B cell (primary cell): ENCODE measurements around the gene RSL1D1. TPM values are rescaled to one million over a fixed set of nuclear protein-coding genes. Genes with fewer than 3 reads are reported as not detected.
"Not testable (repeated sequence)": the region's sequence is repeated elsewhere in the genome, so short reads cannot be mapped to it uniquely, and the experiment has no call there.

Source experiments
- ATAC-seq: fragments of 200-7000 bp; cut with Tn5 transposase; one replicate; pipeline ENCODE4 v1.10.0; 2021; ENCODE audit warnings: low read depth, mild to moderate bottlenecking, moderate number of reproducible peaks, moderate library complexity
- CTCF ChIA-PET: fragments of 350-600 bp; sonication (Branson Sonifier 250); formaldehyde crosslinking; loops from one replicate; lab custom pipeline; 2021; ENCODE audit warnings: antibody characterized with exemption, inconsistent platforms; lab: Charles Lee
- POLR2A ChIA-PET: fragments of 350-600 bp; sonication (Branson Sonifier 250); formaldehyde crosslinking; loops from one replicate; lab custom pipeline; 2021; ENCODE audit warnings: antibody characterized with exemption; lab: Charles Lee
- DNase-seq: peaks from one replicate; pipeline ENCODE4 v3.0.0; 2013
- H2AFZ ChIP-seq: 2 replicates; pipeline ENCODE4 v1.6.1; 2012; ENCODE audit warnings: mild to moderate bottlenecking, low read depth, low read length; ENCODE audit not compliant: insufficient read depth, poor library complexity, severe bottlenecking
- H3K27ac ChIP-seq, 2 donors: 1 replicate in 1 of 2; 2 replicates in 1 of 2; pipeline ENCODE4 v1.5.1; 2012 to 2013; ENCODE audit warnings: low read length in 2 of 2, mild to moderate bottlenecking in 2 of 2, moderate library complexity in 1 of 2
- H3K27me3 ChIP-seq, 4 experiments: fragments of 200-600 bp in 1 of 4; sonication (generic) in 1 of 4; replicated peaks in 1 of 4; 1 replicate in 2 of 4; 2 replicates in 2 of 4; pipeline versions ENCODE4 v1.6.1 to v1.7.0; 2013 to 2016; ENCODE audit warnings: low read length in 3 of 4, mild to moderate bottlenecking in 2 of 4, mixed read lengths in 1 of 4, moderate library complexity in 1 of 4; ENCODE audit not compliant: insufficient read depth in 4 of 4, control insufficient read depth in 3 of 4; ENCODE audit errors: control extremely low read depth in 1 of 4
- H3K36me3 ChIP-seq, 2 experiments: replicated peaks in 1 of 2; 1 replicate in 1 of 2; 2 replicates in 1 of 2; pipeline versions ENCODE4 v1.6.1 to v1.7.1; 2013; ENCODE audit warnings: low read length in 1 of 2; ENCODE audit not compliant: insufficient read depth in 2 of 2, control insufficient read depth in 1 of 2; ENCODE audit errors: control extremely low read depth in 1 of 2, extremely low read depth in 1 of 2
- H3K4me1 ChIP-seq, 2 donors: fragments of 200-600 bp in 1 of 2; sonication (generic) in 1 of 2; 1 replicate in 1 of 2; 2 replicates in 1 of 2; pipeline versions ENCODE4 v1.5.1 to v1.6.1; 2013 to 2017; ENCODE audit warnings: low read length in 2 of 2; ENCODE audit not compliant: control insufficient read depth in 2 of 2, insufficient read depth in 2 of 2
- H3K4me2 ChIP-seq: replicated peaks from 2 replicates; pipeline ENCODE3; 2012; ENCODE audit warnings: mild to moderate bottlenecking, low read depth, low read length; ENCODE audit not compliant: poor library complexity, severe bottlenecking
- H3K4me3 ChIP-seq, 5 experiments: fragments of 200-600 bp in 1 of 5; sonication (generic) in 1 of 5; 1 replicate in 3 of 5; 2 replicates in 2 of 5; pipeline versions ENCODE4 v1.5.1 to v1.7.0; 2011 to 2016; ENCODE audit warnings: low read length in 4 of 5, mild to moderate bottlenecking in 4 of 5, low read depth in 2 of 5, control low read depth in 1 of 5, moderate library complexity in 1 of 5; ENCODE audit not compliant: insufficient read depth in 1 of 5; ENCODE audit errors: control extremely low read depth in 1 of 5, extremely low read depth in 1 of 5
- H3K79me2 ChIP-seq: fragments of 200-600 bp; sonication (generic); one replicate; pipeline ENCODE4 v1.6.0; 2016; ENCODE audit warnings: low read length; ENCODE audit not compliant: control insufficient read depth, insufficient read depth
- H3K9ac ChIP-seq: fragments of 200-600 bp; sonication (generic); 2 replicates; pipeline ENCODE4 v1.6.1; 2017; ENCODE audit warnings: mild to moderate bottlenecking, low read length, moderate library complexity
- H3K9me3 ChIP-seq, 3 donors: one replicate each; pipeline versions ENCODE4 v1.6.1 to v1.7.1; 2013; ENCODE audit warnings: low read length in 2 of 3; ENCODE audit not compliant: control insufficient read depth in 2 of 3, insufficient read depth in 1 of 3; ENCODE audit errors: control extremely low read depth in 1 of 3
- H4K20me1 ChIP-seq: 2 replicates; pipeline ENCODE4 v1.6.0; 2012; ENCODE audit warnings: mild to moderate bottlenecking, low read length; ENCODE audit not compliant: insufficient read depth, control insufficient read depth, poor library complexity, severe bottlenecking
- H3K27ac Mint-ChIP-seq: one replicate; pipeline ENCODE4 v1.8.0; 2021; ENCODE audit warnings: mixed read lengths
- H3K27me3 Mint-ChIP-seq: one replicate; pipeline ENCODE4 v1.8.0; 2021; ENCODE audit warnings: mixed read lengths
- H3K4me1 Mint-ChIP-seq: one replicate; pipeline ENCODE4 v1.8.0; 2021; ENCODE audit warnings: mixed read lengths
- H3K4me3 Mint-ChIP-seq: one replicate; pipeline ENCODE4 v1.8.0; 2021; ENCODE audit warnings: mixed read lengths
- H3K9me3 Mint-ChIP-seq: one replicate; pipeline ENCODE4 v1.8.0; 2022; ENCODE audit warnings: mixed read lengths; ENCODE audit not compliant: insufficient read depth
- CTCF ChIP-seq: fragments of 200-600 bp; IDR thresholded peaks from one replicate; pipeline ENCODE4 v1.8.0; 2022; ENCODE audit warnings: antibody characterized with exemption, mild to moderate bottlenecking
- EZH2 ChIP-seq: IDR thresholded peaks from 2 replicates; pipeline ENCODE4 v1.6.1; 2012; ENCODE audit warnings: borderline replicate concordance, low read depth, mild to moderate bottlenecking, moderate library complexity, low read length; ENCODE audit not compliant: insufficient read depth, poor library complexity, severe bottlenecking
- WGBS: methylation state at CpG from one replicate; pipeline ENCODE4 v1.1.5; 2013; ENCODE audit warnings: missing lambda C conversion rate; ENCODE audit not compliant: insufficient coverage; 5-methylcytosine and 5-hydroxymethylcytosine counted together
- intact Hi-C: fragments of 100-400 bp; cut with micrococcal nuclease; formaldehyde crosslinking; loops from one replicate; pipeline ENCODE4 v1.10.0; 2022
- polyA plus RNA-seq: library from polyadenylated mRNA; depleted of rRNA; stranded (reverse); fragments of >200 nt; gene quantifications from 2 replicates; pipeline ENCODE4 v1.2.3, GENCODE V29; 2012
- total RNA-seq, 2 donors: library from RNA; stranded (reverse); fragments of 120-200 nt in 1 of 2; gene quantifications; 1 replicate in 1 of 2; 2 replicates in 1 of 2; pipeline versions ENCODE4 v1.2.3 to v1.2.4, GENCODE V29; 2013 to 2022

The RSL1D1 gene
- total and polyA plus RNA-seq, 2 donors (not counting 1 experiment from before 2014, with no cell fraction given) = 21.1 to 167 TPM

GRCh38 chr16:11824362-11824761 lies 27.0 kb downstream of the RSL1D1 start:
- peaks cover 2% of the 10 kb centered on the region for H3K4me1 Mint-ChIP-seq
- Histone ChIP-seq H2AFZ (no peak overlapping the region), H4K20me1 (no peaks in the 10 kb centered on the region), H3K27me3 (no peaks in the 10 kb centered on the region), H3K4me1 (no peaks in the 10 kb centered on the region), H3K9ac (no peak overlapping the region), H3K27ac (no peak overlapping the region), H3K36me3 (no peaks in the 10 kb centered on the region), H3K79me2 (no peaks in the 10 kb centered on the region), H3K4me3 (no peak overlapping the region), H3K9me3 (no peaks in the 10 kb centered on the region), H3K4me2 (no peak overlapping the region)
- no peak overlapping the region for H3K4me3 Mint-ChIP-seq
- POLR2A ChIA-PET = no interaction called here
- no peaks in the 10 kb centered on the region for H3K27me3 Mint-ChIP-seq
- DNase-seq (no peak), ATAC-seq (no peak)
- intact Hi-C loops = no loop called here
- H3K9me3 Mint-ChIP-seq = no peaks in the 10 kb centered on the region
- no peak overlapping the region for H3K27ac Mint-ChIP-seq
- TF ChIP-seq EZH2 = no peak
- TF ChIP-seq CTCF = no peak
- CTCF ChIA-PET = interaction anchor here (1.0 kb wide), 1 partner anchor 11 kb away, joined by 3 read pairs; no protein-coding TSS in a partner anchor
- 100% methylated on average over 1 of the region's 5 CpGs for WGBS

DNA sequence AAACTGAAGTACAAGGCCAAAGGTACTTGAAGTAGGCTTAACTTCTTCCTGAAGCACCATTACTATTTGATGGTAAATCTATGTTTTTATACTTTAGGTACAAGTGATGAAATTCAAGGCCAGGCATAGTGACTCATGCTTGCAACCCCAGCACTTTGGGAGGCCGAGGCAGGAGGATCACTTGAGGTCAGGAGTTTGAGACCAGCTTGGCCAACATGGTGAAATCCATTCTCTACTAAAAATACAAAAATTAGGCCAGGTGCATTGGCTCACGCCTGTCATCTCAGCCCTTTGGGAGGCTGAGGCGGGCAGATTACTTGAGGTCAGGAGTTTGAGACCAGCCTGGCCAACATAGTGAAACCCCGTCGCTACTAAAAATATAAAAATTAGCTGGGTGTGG lies 27.7 kb downstream of the RSL1D1 start:
- H3K27me3 ChIP-seq, H3K4me3 Mint-ChIP-seq, DNase-seq, ATAC-seq, H4K20me1 ChIP-seq, H3K27ac ChIP-seq, H3K27ac Mint-ChIP-seq, H3K4me2 ChIP-seq, H2AFZ ChIP-seq, H3K79me2 ChIP-seq, H3K36me3 ChIP-seq, H3K9ac ChIP-seq, intact Hi-C loops, H3K4me1 ChIP-seq, H3K9me3 ChIP-seq, H3K4me1 Mint-ChIP-seq, H3K4me3 ChIP-seq, H3K9me3 Mint-ChIP-seq, H3K27me3 Mint-ChIP-seq: not testable (repeated sequence)
- 92% methylated on average over 4 of the region's 5 CpGs for WGBS
- ChIA-PET CTCF (interaction anchor here (1.0 kb wide), 1 partner anchor 11 kb away, joined by 3 read pairs; no protein-coding TSS in a partner anchor), POLR2A (interaction anchor here (0.6 kb wide), 1 partner anchor 886 kb away, joined by 3 read pairs; no protein-coding TSS in a partner anchor)
